H9 (cell line): ENCODE data around the gene PAK1IP1. TPM values are rescaled to one million over a fixed set of nuclear protein-coding genes. Genes with fewer than 3 reads are reported as not detected.

Source experiments
- DNase-seq: peaks from one replicate; pipeline ENCODE4 v3.0.0-alpha.2; 2017
- H2AFZ ChIP-seq: one replicate; pipeline ENCODE4 v1.6.1; 2013; ENCODE audit warnings: mild to moderate bottlenecking, low read length, control low read depth, moderate library complexity
- H2AK5ac ChIP-seq: 2 replicates; pipeline ENCODE4 v1.6.1; 2013; ENCODE audit warnings: low read length, control low read depth, mixed read lengths; ENCODE audit not compliant: insufficient read length
- H2BK120ac ChIP-seq: one replicate; pipeline ENCODE4 v1.6.1; 2013; ENCODE audit warnings: low read depth, mild to moderate bottlenecking, low read length, control low read depth, inconsistent platforms; ENCODE audit not compliant: poor library complexity, severe bottlenecking
- H2BK12ac ChIP-seq: 2 replicates; pipeline ENCODE4 v1.6.1; 2013; ENCODE audit warnings: low read length, control low read depth, mixed read lengths, low read depth; ENCODE audit not compliant: insufficient read length
- H2BK15ac ChIP-seq: 2 replicates; pipeline ENCODE4 v1.6.1; 2013; ENCODE audit warnings: low read depth, low read length, control low read depth
- H2BK20ac ChIP-seq: one replicate; pipeline ENCODE4 v1.6.1; 2013; ENCODE audit warnings: low read depth, mild to moderate bottlenecking, low read length, control low read depth, inconsistent platforms; ENCODE audit not compliant: poor library complexity, severe bottlenecking
- H2BK5ac ChIP-seq: 2 replicates; pipeline ENCODE4 v1.6.1; 2013; ENCODE audit warnings: low read length, control low read depth, mixed read lengths; ENCODE audit not compliant: insufficient read length
- H3K14ac ChIP-seq: 2 replicates; pipeline ENCODE4 v1.6.1; 2013; ENCODE audit warnings: low read length, control low read depth; ENCODE audit not compliant: insufficient read depth
- H3K18ac ChIP-seq: 2 replicates; pipeline ENCODE4 v1.6.1; 2013; ENCODE audit warnings: low read depth, mild to moderate bottlenecking, mixed read lengths, low read length, control low read depth; ENCODE audit not compliant: insufficient read length
- H3K23ac ChIP-seq: 2 replicates; pipeline ENCODE4 v1.6.1; 2013; ENCODE audit warnings: low read length, control low read depth, mixed read lengths, low read depth; ENCODE audit not compliant: insufficient read length
- H3K23me2 ChIP-seq: 2 replicates; pipeline ENCODE4 v1.6.1; 2013; ENCODE audit warnings: low read depth, mild to moderate bottlenecking, mixed read lengths, low read length, control low read depth; ENCODE audit not compliant: insufficient read length, poor library complexity, severe bottlenecking
- H3K27ac ChIP-seq: 2 replicates; pipeline ENCODE4 v1.5.1; 2013; ENCODE audit warnings: low read length, control low read depth, mixed read lengths, low read depth; ENCODE audit not compliant: insufficient read length
- H3K27me3 ChIP-seq: 2 replicates; pipeline ENCODE4 v1.6.1; 2013; ENCODE audit warnings: low read length, control low read depth, inconsistent platforms; ENCODE audit not compliant: insufficient read depth
- H3K4ac ChIP-seq: 2 replicates; pipeline ENCODE4 v1.6.1; 2013; ENCODE audit warnings: low read depth, mild to moderate bottlenecking, control low read depth, inconsistent platforms, low read length, moderate library complexity
- H3K4me1 ChIP-seq: 2 replicates; pipeline ENCODE4 v1.6.1; 2013; ENCODE audit warnings: low read length, control low read depth, inconsistent platforms; ENCODE audit not compliant: insufficient read depth
- H3K4me2 ChIP-seq: 2 replicates; pipeline ENCODE4 v1.6.1; 2013; ENCODE audit warnings: low read length, control low read depth, mixed read lengths; ENCODE audit not compliant: insufficient read length, insufficient read depth
- H3K56ac ChIP-seq: 2 replicates; pipeline ENCODE4 v1.6.1; 2013; ENCODE audit warnings: low read depth, mild to moderate bottlenecking, mixed read lengths, low read length, control low read depth; ENCODE audit not compliant: insufficient read length
- H3K79me1 ChIP-seq: 2 replicates; pipeline ENCODE4 v1.6.1; 2013; ENCODE audit warnings: low read depth, mild to moderate bottlenecking, moderate library complexity, low read length, control low read depth, inconsistent platforms; ENCODE audit not compliant: insufficient read depth, poor library complexity, severe bottlenecking
- H3K79me2 ChIP-seq: 2 replicates; pipeline ENCODE4 v1.6.1; 2013; ENCODE audit warnings: low read length, control low read depth, inconsistent platforms; ENCODE audit not compliant: insufficient read depth
- H3K9ac ChIP-seq: 2 replicates; pipeline ENCODE4 v1.6.1; 2013; ENCODE audit warnings: low read length, control low read depth, mixed read lengths; ENCODE audit not compliant: insufficient read length; ENCODE audit errors: extremely low read depth
- H3K9me3 ChIP-seq: one replicate; pipeline ENCODE4 v1.6.1; 2013; ENCODE audit warnings: low read depth, low read length, inconsistent platforms; ENCODE audit not compliant: control insufficient read depth
- H3T11ph ChIP-seq: one replicate; pipeline ENCODE4 v1.6.1; 2013; ENCODE audit warnings: mild to moderate bottlenecking, low read length, control low read depth, inconsistent platforms
- H4K20me1 ChIP-seq: one replicate; pipeline ENCODE4 v1.6.1; 2013; ENCODE audit not compliant: control insufficient read depth, insufficient read length, insufficient read depth
- H4K5ac ChIP-seq: 2 replicates; pipeline ENCODE4 v1.6.1; 2013; ENCODE audit warnings: low read depth, mild to moderate bottlenecking, mixed read lengths, low read length, control low read depth; ENCODE audit not compliant: insufficient read length
- H4K8ac ChIP-seq: replicated peaks from 2 replicates; pipeline ENCODE4 v1.6.1; 2013; ENCODE audit warnings: low read length, control low read depth, mixed read lengths, low read depth; ENCODE audit not compliant: insufficient read length
- H4K91ac ChIP-seq: 2 replicates; pipeline ENCODE4 v1.6.1; 2013; ENCODE audit warnings: low read depth, mild to moderate bottlenecking, moderate library complexity, mixed read lengths, low read length, control low read depth; ENCODE audit not compliant: insufficient read length
- H3K27ac Mint-ChIP-seq, 3 experiments: 2 replicates in 2 of 3; 3 replicates in 1 of 3; pipeline ENCODE4 v1.8.0; 2020 to 2021; ENCODE audit warnings: mixed read lengths in 3 of 3, mild to moderate bottlenecking in 1 of 3, moderate library complexity in 1 of 3
- H3K27me3 Mint-ChIP-seq: 2 replicates; pipeline ENCODE4 v1.8.0; 2021; ENCODE audit warnings: low read depth, mild to moderate bottlenecking, moderate library complexity, mixed read lengths
- H3K36me3 Mint-ChIP-seq, 3 experiments: 2 replicates in 2 of 3; 3 replicates in 1 of 3; pipeline ENCODE4 v1.8.0; 2020 to 2021; ENCODE audit warnings: low read depth in 3 of 3, mixed read lengths in 3 of 3; ENCODE audit not compliant: insufficient read depth in 1 of 3
- H3K4me1 Mint-ChIP-seq, 2 experiments: 2 replicates each; pipeline ENCODE4 v1.8.0; 2020; ENCODE audit warnings: mixed read lengths in 2 of 2
- H3K4me3 Mint-ChIP-seq, 2 experiments: 2 replicates in 1 of 2; 3 replicates in 1 of 2; pipeline ENCODE4 v1.8.0; 2020 to 2021; ENCODE audit warnings: mild to moderate bottlenecking in 2 of 2, mixed read lengths in 2 of 2, moderate library complexity in 1 of 2
- H3K9me3 Mint-ChIP-seq, 2 experiments: 2 replicates in 1 of 2; 3 replicates in 1 of 2; pipeline ENCODE4 v1.8.0; 2020; ENCODE audit warnings: mild to moderate bottlenecking in 2 of 2, mixed read lengths in 2 of 2, moderate library complexity in 1 of 2
- CTCF ChIP-seq: fragments of 200-600 bp; sonication (generic); conservative IDR thresholded peaks from 3 replicates; pipeline ENCODE4 v1.8.0; 2021; ENCODE audit warnings: antibody characterized with exemption, mild to moderate bottlenecking
- WGBS: extraction: QIAGEN DNeasy Blood & Tissue Kit; methylation state at CpG from one replicate; pipeline ENCODE4 v1.1.7; 2013; ENCODE audit warnings: missing lambda C conversion rate, low lambda C conversion rate, mixed read lengths; ENCODE audit not compliant: insufficient read length; ENCODE audit errors: extremely low coverage; 5-methylcytosine and 5-hydroxymethylcytosine counted together
- total RNA-seq: library from RNA; stranded (reverse); gene quantifications from 2 replicates; pipeline ENCODE4 v1.2.1, GENCODE V29; 2021

The PAK1IP1 gene
- total RNA-seq, 1 experiment from 2014 or later: 44.8 TPM

- Histone ChIP-seq H2BK120ac (no peak overlapping the region), H2AK5ac (no peak overlapping the region), H3K4me2 (no peak overlapping the region), H3K23me2 (no peaks in the 10 kb centered on the region), H3K27ac (no peak overlapping the region), H2BK20ac (no peak overlapping the region), H3K14ac (no peak overlapping the region), H2AFZ (no peak overlapping the region), H3K9me3 (no peaks in the 10 kb centered on the region), H2BK15ac (no peak overlapping the region), H4K91ac (no peak overlapping the region), H3K79me2 (no peaks in the 10 kb centered on the region), H4K5ac (no peak overlapping the region), H3K56ac (no peak overlapping the region), H4K8ac (no peak overlapping the region), H2BK12ac (no peak overlapping the region), H3K4ac (no peak overlapping the region), H3T11ph (no peak overlapping the region), H4K20me1 (no peaks in the 10 kb centered on the region), H3K9ac (no peak overlapping the region), H3K4me1 (no peaks in the 10 kb centered on the region), H3K23ac (no peak overlapping the region), H3K27me3 (no peaks in the 10 kb centered on the region), H3K79me1 (no peaks in the 10 kb centered on the region), H2BK5ac (no peak overlapping the region), H3K18ac (no peak overlapping the region)
- no peak for DNase-seq
- Mint-ChIP-seq H3K27ac (no peak overlapping the region), H3K4me1 (peaks cover 14 to 16% of the 10 kb centered on the region in 2 experiments), H3K4me3 (no peak overlapping the region), H3K27me3 (no peaks in the 10 kb centered on the region), H3K36me3 (no peaks in the 10 kb centered on the region), H3K9me3 (no peaks in the 10 kb centered on the region)
- WGBS: no CpG with 5 or more reads among the region's 3 CpGs
- no peak for TF ChIP-seq CTCF
These were observed 9.5 kb upstream of the PAK1IP1 start for GRCh38 chr6:10685092-10685915.
